ENCODE measurements around the gene COL6A1. TPM values are rescaled to one million over a fixed set of nuclear protein-coding genes. Genes with fewer than 3 reads are reported as not detected.

The COL6A1 gene
- polyA plus RNA-seq, 1 donor: 470 TPM

DNA sequence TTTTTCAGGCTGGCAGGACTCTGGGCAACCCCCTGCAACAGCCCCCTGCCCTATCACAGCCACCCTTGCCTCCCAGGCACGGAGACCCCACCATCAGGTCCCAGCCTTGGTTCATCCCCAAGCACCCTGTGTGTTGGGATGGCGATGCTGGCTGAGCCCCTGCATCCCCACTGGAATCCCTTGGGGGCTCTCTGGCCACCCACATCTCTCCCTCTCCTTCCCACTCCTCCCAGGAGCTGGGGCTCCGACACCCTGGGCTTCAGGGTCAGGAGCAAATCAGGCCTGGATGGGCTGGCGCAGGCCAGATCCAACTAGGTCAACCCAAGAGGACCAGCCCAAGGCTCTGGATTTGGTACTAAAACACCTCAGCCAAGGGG is 25.9 kb downstream of the COL6A1 start:
- no peak for DNase-seq
- H3K4me1 ChIP-seq (ENCODE audit: control insufficient read depth, insufficient read depth, low read length): no peaks in the 10 kb centered on the region
- WGBS (ENCODE audit: insufficient coverage, low lambda C conversion rate): no CpG with 5 or more reads among the region's 4 CpGs
- H3K4me3 ChIP-seq (ENCODE audit: low read length): no peak overlapping the region
- no peak overlapping the region for H3K27ac ChIP-seq (ENCODE audit: low read length)
- H3K36me3 ChIP-seq (ENCODE audit: control insufficient read depth, insufficient read depth, low read length): peaks cover 9% of the 10 kb centered on the region
- H3K9me3 ChIP-seq (ENCODE audit: control insufficient read depth, low read depth, low read length): peaks cover 25% of the 10 kb centered on the region
- H3K27me3 ChIP-seq (ENCODE audit: control insufficient read depth, insufficient read depth, low read length): no peaks in the 10 kb centered on the region

DNA sequence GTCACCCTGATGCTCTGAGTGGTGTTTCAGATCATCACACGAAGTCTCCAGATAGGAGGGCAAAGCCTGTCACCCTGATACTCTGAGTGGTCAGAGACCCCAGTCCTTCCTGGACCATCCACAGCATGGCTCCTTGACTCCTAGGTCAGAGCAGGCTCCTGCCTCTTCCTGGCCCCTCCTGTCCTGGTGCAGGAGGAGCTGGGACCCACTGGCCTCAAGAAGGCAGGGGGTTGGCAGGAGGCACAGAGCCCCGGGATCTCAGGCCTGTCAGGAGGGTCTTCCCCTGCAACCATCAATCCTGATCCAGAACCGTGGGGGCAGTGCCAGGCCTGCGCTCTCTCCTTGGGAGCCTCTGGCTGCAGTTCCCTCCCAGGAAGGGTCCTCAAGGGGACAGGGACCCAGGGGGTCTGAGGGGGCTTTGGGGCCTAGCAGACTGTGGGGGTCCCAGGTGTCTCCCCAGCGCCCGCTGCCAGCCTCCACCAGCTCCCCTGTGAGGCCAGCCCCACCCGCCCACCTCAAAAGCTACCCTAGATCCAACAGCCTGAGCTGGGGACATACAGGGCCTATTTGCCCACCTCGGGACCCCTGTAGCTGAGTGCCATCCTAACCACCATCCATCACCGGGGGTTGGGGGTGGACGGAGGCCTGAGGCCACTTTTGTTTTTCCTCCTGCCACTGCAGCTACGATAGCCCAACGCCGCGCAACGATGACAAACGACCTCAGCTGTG is 27.5 kb downstream of the COL6A1 start:
- DNase-seq: no peak
- Histone ChIP-seq H3K27me3 (ENCODE audit: control insufficient read depth, insufficient read depth, low read length) (no peaks in the 10 kb centered on the region), H3K4me1 (ENCODE audit: control insufficient read depth, insufficient read depth, low read length) (no peaks in the 10 kb centered on the region), H3K36me3 (ENCODE audit: control insufficient read depth, insufficient read depth, low read length) (no peaks in the 10 kb centered on the region), H3K4me3 (ENCODE audit: low read length) (no peak overlapping the region), H3K27ac (ENCODE audit: low read length) (no peak overlapping the region), H3K9me3 (ENCODE audit: control insufficient read depth, low read depth, low read length) (peaks cover 11% of the 10 kb centered on the region)
- WGBS (ENCODE audit: insufficient coverage, low lambda C conversion rate): 80% methylated on average over 2 of the region's 16 CpGs

DNA sequence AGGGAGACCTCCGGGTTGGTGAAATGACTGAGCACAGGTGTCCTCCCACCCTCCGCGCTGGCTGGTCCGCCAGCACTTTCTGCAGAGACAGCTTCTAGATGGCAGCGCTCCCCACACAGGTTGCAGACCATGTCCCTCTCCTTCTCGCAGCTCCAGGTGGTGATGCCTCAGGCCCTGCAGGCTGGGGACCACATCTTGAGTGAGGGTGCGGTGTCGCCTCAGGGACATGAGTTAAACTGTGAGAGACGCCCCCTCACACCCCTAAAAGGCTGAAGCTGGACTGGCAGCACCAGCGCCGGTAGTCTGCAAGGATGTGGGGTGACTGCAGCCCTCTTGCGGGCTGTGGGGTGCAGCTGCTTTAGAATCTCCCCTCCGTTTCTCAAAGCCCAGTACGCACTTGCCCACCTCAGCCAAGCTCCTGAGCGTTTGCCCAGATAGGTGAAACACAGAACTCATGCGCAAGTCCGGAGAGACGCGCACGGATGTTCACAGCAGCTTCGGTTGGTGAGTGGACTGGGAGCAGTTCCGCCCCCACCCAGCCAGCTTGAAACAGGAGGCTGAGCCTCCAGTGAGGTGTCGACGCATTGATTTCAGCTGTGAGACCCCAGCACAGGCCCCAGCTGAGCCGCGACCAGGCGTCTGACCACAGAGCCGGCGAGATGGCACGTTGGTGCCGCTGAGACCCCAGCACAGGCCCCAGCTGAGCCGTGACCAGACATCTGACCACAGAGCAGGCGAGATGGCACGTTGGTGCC is 28.6 kb downstream of the COL6A1 start:
- Histone ChIP-seq H3K9me3 (ENCODE audit: control insufficient read depth, low read depth, low read length) (peaks cover 11% of the 10 kb centered on the region), H3K4me3 (ENCODE audit: low read length) (no peak overlapping the region), H3K27me3 (ENCODE audit: control insufficient read depth, insufficient read depth, low read length) (no peaks in the 10 kb centered on the region), H3K27ac (ENCODE audit: low read length) (no peak overlapping the region), H3K4me1 (ENCODE audit: control insufficient read depth, insufficient read depth, low read length) (no peaks in the 10 kb centered on the region), H3K36me3 (ENCODE audit: control insufficient read depth, insufficient read depth, low read length) (no peaks in the 10 kb centered on the region)
- no CpG with 5 or more reads among the region's 34 CpGs for WGBS (ENCODE audit: insufficient coverage, low lambda C conversion rate)
- no peak for DNase-seq

GRCh38 chr21:46011267-46011967 is 29.8 kb downstream of the COL6A1 start:
- no peak for DNase-seq
- no peaks in the 10 kb centered on the region for H3K36me3 ChIP-seq (ENCODE audit: control insufficient read depth, insufficient read depth, low read length)
- no peak overlapping the region for H3K27ac ChIP-seq (ENCODE audit: low read length)
- no CpG with 5 or more reads among the region's 22 CpGs for WGBS (ENCODE audit: insufficient coverage, low lambda C conversion rate)
- H3K9me3 ChIP-seq (ENCODE audit: control insufficient read depth, low read depth, low read length): peaks cover 9% of the 10 kb centered on the region
- peaks cover 3% of the 10 kb centered on the region for H3K27me3 ChIP-seq (ENCODE audit: control insufficient read depth, insufficient read depth, low read length)
- no peaks in the 10 kb centered on the region for H3K4me1 ChIP-seq (ENCODE audit: control insufficient read depth, insufficient read depth, low read length)
- H3K4me3 ChIP-seq (ENCODE audit: low read length): no peak overlapping the region

DNA sequence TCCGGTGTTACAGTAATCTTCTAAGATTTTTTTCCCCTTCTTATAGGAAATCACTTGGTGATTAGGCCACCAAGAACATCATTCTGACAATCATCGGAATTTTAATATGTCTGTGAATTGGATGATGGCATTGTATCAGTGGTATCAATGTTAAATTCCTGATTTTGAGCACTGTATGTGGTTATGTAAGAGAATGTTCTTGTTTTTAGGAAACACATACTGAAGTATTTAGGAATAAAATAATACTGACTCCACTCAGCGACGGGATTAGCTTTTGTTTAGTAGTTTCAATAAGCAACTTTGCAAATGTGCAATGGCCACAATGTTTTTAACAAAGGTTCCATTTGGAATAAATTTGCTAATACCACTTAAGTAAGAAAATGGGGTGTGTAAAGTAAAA is 30.6 kb downstream of the COL6A1 start:
- WGBS (ENCODE audit: insufficient coverage, low lambda C conversion rate): no CpG with 5 or more reads among the region's 4 CpGs

DNA sequence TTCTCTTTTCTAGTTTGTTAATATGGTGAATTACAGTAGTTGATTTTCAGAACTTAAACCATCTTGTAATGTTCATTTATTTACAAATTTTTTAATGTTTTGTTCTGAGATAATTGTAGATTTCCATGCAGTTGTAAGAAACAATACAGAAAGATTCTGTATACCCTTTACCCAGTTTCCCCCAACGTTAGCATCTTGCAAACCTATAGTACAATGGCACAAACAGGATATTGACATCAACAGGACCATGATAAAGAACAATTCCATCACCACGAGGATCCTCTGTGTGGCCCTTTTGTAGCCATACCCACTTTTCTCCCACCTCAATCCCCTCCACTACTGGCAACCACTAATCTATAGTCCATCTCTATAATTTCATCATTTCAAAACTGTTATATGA is 33.3 kb downstream of the COL6A1 start:
- no peaks in the 10 kb centered on the region for H3K9me3 ChIP-seq (ENCODE audit: control insufficient read depth, low read depth, low read length)
- H3K36me3 ChIP-seq (ENCODE audit: control insufficient read depth, insufficient read depth, low read length): no peaks in the 10 kb centered on the region
- no peaks in the 10 kb centered on the region for H3K4me1 ChIP-seq (ENCODE audit: control insufficient read depth, insufficient read depth, low read length)
- DNase-seq: no peak
- no peak overlapping the region for H3K27ac ChIP-seq (ENCODE audit: low read length)
- no peak overlapping the region for H3K4me3 ChIP-seq (ENCODE audit: low read length)
- 60% methylated on average over 1 of the region's 2 CpGs for WGBS (ENCODE audit: insufficient coverage, low lambda C conversion rate)
- H3K27me3 ChIP-seq (ENCODE audit: control insufficient read depth, insufficient read depth, low read length): peaks cover 3% of the 10 kb centered on the region

More for the DNA sequence above, 30.6 kb downstream of the COL6A1 start:
- no peaks in the 10 kb centered on the region for H3K36me3 ChIP-seq (ENCODE audit: control insufficient read depth, insufficient read depth, low read length)
- H3K4me3 ChIP-seq (ENCODE audit: low read length): no peak overlapping the region
- DNase-seq: no peak
- peaks cover 3% of the 10 kb centered on the region for H3K27me3 ChIP-seq (ENCODE audit: control insufficient read depth, insufficient read depth, low read length)
- peaks cover 2% of the 10 kb centered on the region for H3K9me3 ChIP-seq (ENCODE audit: control insufficient read depth, low read depth, low read length)
- no peaks in the 10 kb centered on the region for H3K4me1 ChIP-seq (ENCODE audit: control insufficient read depth, insufficient read depth, low read length)
- H3K27ac ChIP-seq (ENCODE audit: low read length): no peak overlapping the region

GRCh38 chr21:46017148-46017547 is 35.6 kb downstream of the COL6A1 start:
- no peak overlapping the region for H3K4me3 ChIP-seq (ENCODE audit: low read length)

DNA sequence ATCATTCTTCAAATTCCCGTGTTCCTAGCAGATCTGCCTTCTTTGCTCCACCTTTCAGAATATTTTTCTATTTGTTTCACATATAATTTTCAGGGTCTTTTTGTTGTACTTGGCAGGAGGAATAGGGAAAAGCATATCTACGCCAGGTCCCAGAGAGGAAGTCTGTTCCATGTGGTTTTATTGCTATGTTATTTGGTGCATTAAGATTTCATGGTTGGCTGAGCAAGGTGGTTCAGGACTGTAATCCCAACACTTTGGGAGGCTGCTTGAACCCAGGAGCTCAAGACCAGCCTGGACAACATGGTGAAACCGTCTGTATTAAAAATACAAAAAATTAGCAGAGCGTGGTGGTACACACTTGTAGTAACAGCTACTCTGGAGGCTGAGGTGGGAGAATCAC is 36.1 kb downstream of the COL6A1 start:
- Histone ChIP-seq H3K9me3 (ENCODE audit: control insufficient read depth, low read depth, low read length) (no peaks in the 10 kb centered on the region), H3K36me3 (ENCODE audit: control insufficient read depth, insufficient read depth, low read length) (no peaks in the 10 kb centered on the region), H3K4me1 (ENCODE audit: control insufficient read depth, insufficient read depth, low read length) (peaks cover 3% of the 10 kb centered on the region), H3K27me3 (ENCODE audit: control insufficient read depth, insufficient read depth, low read length) (peaks cover 3% of the 10 kb centered on the region), H3K27ac (ENCODE audit: low read length) (no peak overlapping the region), H3K4me3 (ENCODE audit: low read length) (no peak overlapping the region)
- 100% methylated on average over 1 of the region's 4 CpGs for WGBS (ENCODE audit: insufficient coverage, low lambda C conversion rate)
- no peak for DNase-seq

More at GRCh38 chr21:46017148-46017547, 35.6 kb downstream of the COL6A1 start:
- H3K27ac ChIP-seq (ENCODE audit: low read length): no peak overlapping the region
- peaks cover 3% of the 10 kb centered on the region for H3K27me3 ChIP-seq (ENCODE audit: control insufficient read depth, insufficient read depth, low read length)
- no peaks in the 10 kb centered on the region for H3K9me3 ChIP-seq (ENCODE audit: control insufficient read depth, low read depth, low read length)
- DNase-seq: no peak
- no peaks in the 10 kb centered on the region for H3K4me1 ChIP-seq (ENCODE audit: control insufficient read depth, insufficient read depth, low read length)
- H3K36me3 ChIP-seq (ENCODE audit: control insufficient read depth, insufficient read depth, low read length): no peaks in the 10 kb centered on the region

- H3K36me3 ChIP-seq (ENCODE audit: control insufficient read depth, insufficient read depth, low read length): no peaks in the 10 kb centered on the region
- 20% methylated on average over 1 of the region's 3 CpGs for WGBS (ENCODE audit: insufficient coverage, low lambda C conversion rate)
- H3K9me3 ChIP-seq (ENCODE audit: control insufficient read depth, low read depth, low read length): no peaks in the 10 kb centered on the region
- H3K4me3 ChIP-seq (ENCODE audit: low read length): no peak overlapping the region
- H3K27ac ChIP-seq (ENCODE audit: low read length): no peak overlapping the region
- peaks cover 3% of the 10 kb centered on the region for H3K27me3 ChIP-seq (ENCODE audit: control insufficient read depth, insufficient read depth, low read length)
- DNase-seq: no peak
- peaks cover 3% of the 10 kb centered on the region for H3K4me1 ChIP-seq (ENCODE audit: control insufficient read depth, insufficient read depth, low read length)
Measured at GRCh38 chr21:46018615-46019014, 37.0 kb downstream of the COL6A1 start.

- Histone ChIP-seq H3K4me1 (ENCODE audit: control insufficient read depth, insufficient read depth, low read length) (peaks cover 15% of the 10 kb centered on the region), H3K4me3 (ENCODE audit: low read length) (no peak overlapping the region), H3K9me3 (ENCODE audit: control insufficient read depth, low read depth, low read length) (no peaks in the 10 kb centered on the region), H3K27ac (ENCODE audit: low read length) (no peak overlapping the region), H3K36me3 (ENCODE audit: control insufficient read depth, insufficient read depth, low read length) (no peaks in the 10 kb centered on the region), H3K27me3 (ENCODE audit: control insufficient read depth, insufficient read depth, low read length) (peaks cover 3% of the 10 kb centered on the region)
- DNase-seq: no peak
- WGBS (ENCODE audit: insufficient coverage, low lambda C conversion rate): no CpG with 5 or more reads among the region's 6 CpGs
Measured at GRCh38 chr21:46020581-46020980, 39.0 kb downstream of the COL6A1 start.

All from large intestine (tissue), 3 donors.